Cardiac fibroblast (primary cell): ENCODE measurements around the gene LIX1.

Source experiments
- DNase-seq, 2 donors: peaks; one replicate each; pipeline versions ENCODE4 v3.0.0 to v3.0.0-alpha.2; 2010; ENCODE audit warnings: low read depth in 2 of 2
- H3K4me3 ChIP-seq, 2 donors: replicated peaks in 1 of 2; 1 replicate in 1 of 2; 2 replicates in 1 of 2; pipeline ENCODE4 v1.5.1; 2011; ENCODE audit warnings: low read depth in 2 of 2, low read length in 2 of 2, mild to moderate bottlenecking in 2 of 2, moderate library complexity in 1 of 2
- TF ChIP-seq, protein P1 (sequence below): IDR thresholded peaks from one replicate; pipeline ENCODE4 v1.5.1; 2011; ENCODE audit warnings: low read depth, mild to moderate bottlenecking, low read length, inconsistent platforms

Gene LIX1

DNA sequence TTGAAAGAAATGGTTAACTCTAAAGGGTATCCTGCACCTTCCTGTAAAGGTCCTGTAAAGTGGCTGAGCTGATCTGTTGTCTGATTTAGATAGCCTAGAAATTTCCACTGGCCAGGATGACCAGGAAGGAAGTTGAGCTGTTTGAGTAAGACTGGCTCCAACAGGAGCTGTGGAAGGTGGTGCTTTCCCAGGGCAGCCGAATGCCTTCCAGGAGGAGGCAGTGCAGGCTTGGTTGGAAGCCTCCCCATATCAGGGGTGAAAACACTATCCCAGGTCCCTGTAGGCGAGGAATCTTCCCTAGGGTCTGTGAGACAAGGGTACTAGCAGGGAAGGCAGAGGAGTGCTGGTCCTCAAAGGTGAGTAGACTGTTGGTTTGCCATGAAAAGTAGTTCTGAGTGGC is 98.4 kb downstream of the LIX1 start:
- DNase-seq: peak; percentile 8 to 32
- TF ChIP-seq, protein P1, sequence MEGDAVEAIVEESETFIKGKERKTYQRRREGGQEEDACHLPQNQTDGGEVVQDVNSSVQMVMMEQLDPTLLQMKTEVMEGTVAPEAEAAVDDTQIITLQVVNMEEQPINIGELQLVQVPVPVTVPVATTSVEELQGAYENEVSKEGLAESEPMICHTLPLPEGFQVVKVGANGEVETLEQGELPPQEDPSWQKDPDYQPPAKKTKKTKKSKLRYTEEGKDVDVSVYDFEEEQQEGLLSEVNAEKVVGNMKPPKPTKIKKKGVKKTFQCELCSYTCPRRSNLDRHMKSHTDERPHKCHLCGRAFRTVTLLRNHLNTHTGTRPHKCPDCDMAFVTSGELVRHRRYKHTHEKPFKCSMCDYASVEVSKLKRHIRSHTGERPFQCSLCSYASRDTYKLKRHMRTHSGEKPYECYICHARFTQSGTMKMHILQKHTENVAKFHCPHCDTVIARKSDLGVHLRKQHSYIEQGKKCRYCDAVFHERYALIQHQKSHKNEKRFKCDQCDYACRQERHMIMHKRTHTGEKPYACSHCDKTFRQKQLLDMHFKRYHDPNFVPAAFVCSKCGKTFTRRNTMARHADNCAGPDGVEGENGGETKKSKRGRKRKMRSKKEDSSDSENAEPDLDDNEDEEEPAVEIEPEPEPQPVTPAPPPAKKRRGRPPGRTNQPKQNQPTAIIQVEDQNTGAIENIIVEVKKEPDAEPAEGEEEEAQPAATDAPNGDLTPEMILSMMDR: peak; percentile 53
- no peak overlapping the region for H3K4me3 ChIP-seq

DNA sequence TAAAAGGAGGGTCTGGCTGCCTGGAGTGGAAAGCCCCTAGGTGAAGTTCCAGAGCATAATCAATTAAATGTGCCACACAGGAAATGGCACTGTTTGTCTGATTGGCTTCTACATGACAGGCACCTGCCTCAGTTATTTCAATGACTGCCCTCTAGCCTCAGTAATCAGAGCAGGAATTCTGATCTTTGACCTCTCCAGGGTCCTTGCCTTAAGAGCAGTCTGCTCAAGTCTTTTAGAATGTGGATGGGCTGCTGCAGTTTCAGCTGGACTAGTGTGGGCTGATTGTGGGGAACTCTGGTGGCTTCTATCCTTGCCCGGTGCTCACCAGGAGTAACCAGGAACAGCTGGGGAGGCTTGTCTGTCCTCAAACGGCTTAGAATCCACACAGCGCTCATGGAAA is 98.9 kb downstream of the LIX1 start:
- no peak overlapping the region for H3K4me3 ChIP-seq
- TF ChIP-seq, protein P1: no peak
- no peak for DNase-seq

DNA sequence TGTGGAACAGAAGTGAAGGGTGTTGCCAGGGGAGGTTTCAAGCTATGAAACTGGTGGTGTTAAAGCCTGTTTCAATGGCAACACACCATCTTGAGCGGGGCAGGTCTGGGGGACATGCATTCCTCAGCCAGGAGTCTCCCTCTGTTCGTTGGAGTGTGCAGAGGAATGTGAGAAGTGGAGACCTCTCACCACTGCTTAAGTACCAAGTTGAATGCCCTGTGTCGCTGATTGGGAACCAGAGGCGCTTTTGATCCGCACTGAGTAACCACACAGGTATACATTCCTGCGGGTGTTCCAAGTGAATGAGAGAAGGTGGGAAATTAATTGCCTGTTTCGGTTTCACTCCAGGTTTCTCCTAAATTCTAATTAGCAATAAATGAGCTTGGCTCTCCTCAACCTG is 99.4 kb downstream of the LIX1 start:
- no peak for DNase-seq
- TF ChIP-seq, protein P1: no peak
- no peak overlapping the region for H3K4me3 ChIP-seq
